Activated T-cell treated with anti-CD3 and anti-CD28 coated beads, Interleukin-2, amount 50 U/mL, for 72 hours (primary cell): ENCODE data around the gene DHX8. TPM values are rescaled to one million over a fixed set of nuclear protein-coding genes. Genes with fewer than 3 reads are reported as not detected.

Source experiments
- ATAC-seq, 2 donors: fragments of 150-1000 bp; cut with Tn5 transposase; replicated peaks in 1 of 2; 2 replicates each; pipeline ENCODE4 v1.10.0; 2021; ENCODE audit warnings: moderate library complexity in 2 of 2, mild to moderate bottlenecking in 1 of 2
- DNase-seq, 2 donors: peaks; one replicate each; pipeline ENCODE4 v3.0.0; 2021 to 2022; ENCODE audit warnings: mixed read lengths in 1 of 2
- H3K27ac Mint-ChIP-seq: one replicate; pipeline ENCODE4 v1.8.0; 2022; ENCODE audit warnings: mild to moderate bottlenecking, moderate library complexity, mixed read lengths
- H3K27me3 Mint-ChIP-seq: one replicate; pipeline ENCODE4 v1.8.0; 2022; ENCODE audit warnings: low read depth, mixed read lengths
- H3K36me3 Mint-ChIP-seq, 2 donors: one replicate each; pipeline ENCODE4 v1.8.0; 2022; ENCODE audit warnings: mixed read lengths in 2 of 2, mild to moderate bottlenecking in 1 of 2; ENCODE audit not compliant: insufficient read depth in 2 of 2
- H3K4me1 Mint-ChIP-seq: one replicate; pipeline ENCODE4 v1.8.0; 2022; ENCODE audit warnings: low read depth, mixed read lengths
- H3K4me3 Mint-ChIP-seq, 2 donors: one replicate each; pipeline ENCODE4 v1.8.0; 2022; ENCODE audit warnings: mild to moderate bottlenecking in 2 of 2, mixed read lengths in 2 of 2, moderate library complexity in 2 of 2
- H3K9me3 Mint-ChIP-seq, 2 donors: one replicate each; pipeline ENCODE4 v1.8.0; 2022; ENCODE audit warnings: mixed read lengths in 2 of 2
- total RNA-seq, 2 donors: library from RNA; stranded (reverse); gene quantifications; one replicate each; pipeline ENCODE4 v1.2.3, GENCODE V29; 2022

DHX8 gene
- total RNA-seq, 2 donors from 2014 or later: 53.8 to 61.1 TPM

DNA sequence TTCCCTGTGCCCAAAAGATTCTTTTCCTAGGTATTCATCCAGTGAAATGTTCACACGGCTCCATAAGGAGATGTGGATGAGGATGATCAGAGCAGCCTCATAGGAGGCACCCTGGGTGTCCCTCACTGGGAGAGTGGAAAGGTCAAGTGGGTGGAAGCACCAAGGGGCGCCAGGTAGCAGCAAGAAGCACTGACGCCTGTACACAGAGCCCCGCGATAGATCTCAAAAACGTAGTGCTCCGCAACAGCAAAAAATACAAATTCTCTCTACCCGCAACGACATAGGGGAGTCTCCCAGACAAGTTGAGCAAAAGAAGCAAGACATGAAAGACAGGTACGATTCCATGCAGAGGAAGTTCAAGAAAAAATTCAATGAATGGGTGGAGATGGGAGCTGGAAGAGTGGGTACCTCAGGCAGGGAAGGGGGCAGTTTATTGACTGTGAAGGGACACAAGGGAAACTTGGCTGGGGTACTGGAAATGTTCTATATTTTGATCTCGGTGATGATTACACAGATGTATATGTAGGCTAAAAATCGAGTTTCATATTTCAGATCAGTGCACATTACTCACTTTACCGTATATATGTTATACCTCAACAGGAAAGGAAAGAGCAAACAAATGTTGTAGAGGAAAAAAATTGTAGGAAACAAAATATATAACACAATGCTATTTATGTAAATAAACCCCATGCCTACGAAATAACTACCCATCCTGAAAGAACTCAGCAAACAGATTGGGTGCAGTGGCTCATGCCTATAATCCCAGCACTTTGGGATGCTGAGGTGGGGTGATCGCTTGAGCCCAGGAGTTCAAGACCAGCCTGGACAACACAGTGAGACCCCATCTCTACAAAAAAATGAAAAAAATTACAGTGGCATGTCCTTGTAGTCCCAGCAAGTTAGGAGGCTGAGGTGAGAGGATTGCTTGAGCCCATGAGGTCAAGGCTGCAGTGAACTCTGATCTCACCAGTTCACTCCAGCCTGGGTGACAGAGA is 80.1 kb downstream of the DHX8 start:
- ATAC-seq (no peak), DNase-seq (no peak)
- Mint-ChIP-seq H3K27ac (no peak overlapping the region), H3K27me3 (peaks cover 52% of the 10 kb centered on the region), H3K4me1 (no peaks in the 10 kb centered on the region), H3K9me3 (no peaks in the 10 kb centered on the region), H3K36me3 (no peaks in the 10 kb centered on the region), H3K4me3 (no peak overlapping the region)

- DNase-seq: no peak
- no peak overlapping the region for H3K27ac Mint-ChIP-seq
- H3K9me3 Mint-ChIP-seq: no peaks in the 10 kb centered on the region
- no peaks in the 10 kb centered on the region for H3K36me3 Mint-ChIP-seq
- peaks cover 12% of the 10 kb centered on the region for H3K27me3 Mint-ChIP-seq
- no peaks in the 10 kb centered on the region for H3K4me1 Mint-ChIP-seq
- ATAC-seq: no peak
- H3K4me3 Mint-ChIP-seq: no peak overlapping the region
These were observed 84.8 kb downstream of the DHX8 start for GRCh38 chr17:43568506-43569082.

GRCh38 chr17:43570518-43570928 is 86.7 kb downstream of the DHX8 start:
- DNase-seq: no peak
- H3K9me3 Mint-ChIP-seq: no peaks in the 10 kb centered on the region
- no peak overlapping the region for H3K4me3 Mint-ChIP-seq
- H3K4me1 Mint-ChIP-seq: no peaks in the 10 kb centered on the region
- H3K27ac Mint-ChIP-seq: no peak overlapping the region
- peak; percentile 63 to 66 for ATAC-seq
- no peaks in the 10 kb centered on the region for H3K36me3 Mint-ChIP-seq
- peaks cover 6% of the 10 kb centered on the region for H3K27me3 Mint-ChIP-seq

GRCh38 chr17:43572368-43572980 is 88.7 kb downstream of the DHX8 start:
- no peaks in the 10 kb centered on the region for H3K4me1 Mint-ChIP-seq
- peaks cover 6% of the 10 kb centered on the region for H3K27me3 Mint-ChIP-seq
- H3K9me3 Mint-ChIP-seq: no peaks in the 10 kb centered on the region
- peak; percentile 69 to 73 for ATAC-seq
- H3K36me3 Mint-ChIP-seq: no peaks in the 10 kb centered on the region
- no peak for DNase-seq
- no peak overlapping the region for H3K4me3 Mint-ChIP-seq
- H3K27ac Mint-ChIP-seq: no peak overlapping the region

- no peak for ATAC-seq
- Mint-ChIP-seq H3K9me3 (no peaks in the 10 kb centered on the region), H3K36me3 (no peaks in the 10 kb centered on the region), H3K4me3 (no peak overlapping the region), H3K27ac (no peak overlapping the region), H3K4me1 (peaks cover 6% of the 10 kb centered on the region), H3K27me3 (peaks cover 6% of the 10 kb centered on the region)
- no peak for DNase-seq
These were observed 90.0 kb downstream of the DHX8 start for GRCh38 chr17:43573579-43574321.

GRCh38 chr17:43574348-43574747 is 90.6 kb downstream of the DHX8 start:
- H3K36me3 Mint-ChIP-seq: no peaks in the 10 kb centered on the region
- peaks cover 9% of the 10 kb centered on the region for H3K27me3 Mint-ChIP-seq
- peaks cover 12% of the 10 kb centered on the region for H3K4me1 Mint-ChIP-seq
- ATAC-seq (no peak), DNase-seq (no peak)
- no peak overlapping the region for H3K27ac Mint-ChIP-seq
- no peak overlapping the region for H3K4me3 Mint-ChIP-seq
- no peaks in the 10 kb centered on the region for H3K9me3 Mint-ChIP-seq

DNA sequence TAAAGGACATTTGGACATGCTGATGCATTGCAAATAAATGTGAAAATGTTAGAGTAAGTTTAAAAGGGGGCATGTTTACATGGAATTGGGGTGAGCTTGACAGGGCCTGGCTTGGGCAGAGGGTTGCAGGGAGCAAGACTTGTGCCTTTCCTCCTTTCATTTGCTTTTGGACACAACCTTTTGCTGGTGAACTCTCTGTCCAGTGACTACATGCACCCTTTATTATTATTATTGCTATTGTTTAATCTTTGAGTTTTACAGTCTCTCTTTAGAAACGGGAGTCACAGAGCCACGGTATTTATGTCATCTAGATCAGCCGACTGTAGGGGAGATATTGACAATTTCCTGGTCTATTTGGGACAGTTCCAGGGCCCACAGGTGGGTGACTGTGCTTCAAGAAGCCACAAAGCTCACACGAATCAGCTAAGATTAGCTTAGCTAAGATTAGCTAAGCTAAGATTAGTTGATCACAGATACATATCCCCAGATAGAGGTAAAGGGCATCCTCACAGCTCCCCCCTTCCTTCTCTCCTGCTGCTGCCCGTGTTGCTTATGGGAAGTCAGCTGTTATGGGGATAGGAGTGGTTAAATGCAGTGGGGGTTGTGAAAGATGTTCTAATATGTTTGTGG is 91.2 kb downstream of the DHX8 start:
- Mint-ChIP-seq H3K9me3 (no peaks in the 10 kb centered on the region), H3K4me3 (no peak overlapping the region), H3K36me3 (no peaks in the 10 kb centered on the region), H3K4me1 (peaks cover 16% of the 10 kb centered on the region), H3K27ac (no peak overlapping the region), H3K27me3 (peaks cover 14% of the 10 kb centered on the region)
- ATAC-seq: no peak
- DNase-seq: no peak

Other genes starting within 250 kb of the DHX8 start
- gene RNU2-1, start 250.0 kb upstream of the DHX8 start, total RNA-seq: 1,000 to 10,000 TPM; 4,759 to 5,082 TPM
- 1 to 10 TPM; 3.2 to 3.6 TPM for gene ARL4D, start 85.0 kb upstream of the DHX8 start, total RNA-seq
- 1 to 10 TPM; 1.2 to 2.1 TPM for gene ETV4, start 62.4 kb downstream of the DHX8 start, total RNA-seq
- under 1 TPM; 0.36 to 0.37 TPM for gene MEOX1, start 177.9 kb downstream of the DHX8 start, total RNA-seq